ENCODE results near the gene MYO7B. TPM values are rescaled to one million over a fixed set of nuclear protein-coding genes. Genes with fewer than 3 reads are reported as not detected.

The MYO7B gene
- total RNA-seq, 1 donor from 2014 or later: 0.78 TPM

DNA sequence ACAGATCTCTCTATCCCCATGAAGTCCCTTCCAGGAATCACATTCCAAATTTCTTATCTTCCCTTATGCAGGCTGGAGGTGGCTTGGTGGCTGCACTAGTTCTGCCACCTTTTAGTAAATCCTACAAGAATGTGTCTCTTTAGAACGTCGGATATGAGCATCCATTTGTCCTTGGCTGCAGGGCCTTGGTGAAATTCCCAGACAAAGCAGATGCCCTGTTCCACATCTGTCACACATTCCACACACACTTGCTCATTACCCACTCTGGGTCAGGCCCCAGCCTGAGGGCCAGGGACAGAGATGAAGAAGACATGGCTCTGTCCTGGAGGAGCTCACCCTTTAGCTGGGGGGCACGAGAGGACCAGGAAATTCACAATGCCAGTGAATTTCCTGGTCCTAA, 79.2 kb downstream of the MYO7B start:
- intact Hi-C loops (cut with DNase I): no loop called here
- peak; percentile 72 for DNase-seq (ENCODE audit: low spot score)

DNA sequence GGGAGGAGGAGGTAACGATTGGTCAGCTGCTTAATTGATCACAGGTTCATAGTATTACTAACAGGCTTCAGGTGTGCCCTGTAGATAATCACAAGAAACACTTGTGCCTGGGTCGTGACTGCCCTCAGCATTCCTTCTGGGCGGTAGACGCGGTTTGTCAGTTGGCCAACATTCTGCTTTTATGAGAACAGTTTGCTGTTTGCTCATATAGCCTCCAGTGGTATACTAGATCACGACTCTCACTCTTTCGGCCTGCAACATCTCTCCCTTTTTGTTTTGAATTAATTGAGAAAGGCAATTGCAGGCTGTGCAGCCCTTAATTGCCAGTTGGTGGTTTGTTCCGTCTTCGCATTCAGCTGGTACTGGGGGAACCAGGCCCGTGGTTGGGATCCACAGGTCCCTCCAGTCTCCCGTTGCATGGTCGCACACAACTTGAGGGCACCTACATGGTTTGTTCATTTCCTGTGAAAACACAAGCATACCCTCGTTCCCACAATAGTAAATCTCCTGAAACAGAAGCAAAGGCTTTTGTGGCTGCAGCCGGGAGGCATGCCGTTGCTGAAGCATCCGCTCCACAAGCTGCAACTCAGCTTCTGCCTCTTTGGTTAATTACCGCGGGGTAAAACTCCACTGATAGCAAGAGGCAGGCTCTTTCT, 80.2 kb downstream of the MYO7B start:
- intact Hi-C loops (cut with DNase I): no loop called here
- peak; percentile 65 for DNase-seq (ENCODE audit: low spot score)

DNA sequence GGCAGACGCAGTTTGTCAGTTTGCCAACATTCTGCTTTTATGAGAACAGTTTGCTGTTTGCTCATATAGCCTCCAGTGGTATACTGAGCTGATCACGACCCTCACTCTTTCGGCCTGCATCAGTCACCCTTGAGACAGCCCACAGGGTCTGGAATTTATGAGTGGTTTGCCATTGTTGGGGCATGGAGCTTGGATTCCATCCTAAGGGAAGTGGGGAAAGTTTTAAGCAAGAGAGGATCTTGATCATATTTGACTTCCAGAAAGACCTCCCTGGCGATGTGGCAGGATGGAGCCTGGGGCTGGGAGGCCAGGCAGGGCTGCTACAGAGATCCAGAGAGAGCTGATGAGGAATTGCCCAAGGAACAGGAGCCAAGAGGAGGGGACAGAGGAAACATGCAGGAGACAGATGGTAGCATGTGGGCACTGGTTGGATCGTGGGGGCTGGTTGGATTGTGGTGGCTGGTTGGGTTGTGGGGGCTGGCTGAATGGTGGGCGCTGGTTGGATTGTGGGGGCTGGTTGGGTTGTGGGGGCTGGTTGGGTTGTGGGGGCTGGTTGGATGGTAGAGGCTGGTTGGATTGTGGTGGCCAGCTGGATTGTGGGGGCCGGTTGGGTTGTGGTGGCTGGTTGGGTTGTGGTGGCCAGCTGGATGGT, 83.2 kb downstream of the MYO7B start:
- intact Hi-C loops (cut with DNase I): no loop called here
- peak; percentile 27 for DNase-seq (ENCODE audit: low spot score)

DNA sequence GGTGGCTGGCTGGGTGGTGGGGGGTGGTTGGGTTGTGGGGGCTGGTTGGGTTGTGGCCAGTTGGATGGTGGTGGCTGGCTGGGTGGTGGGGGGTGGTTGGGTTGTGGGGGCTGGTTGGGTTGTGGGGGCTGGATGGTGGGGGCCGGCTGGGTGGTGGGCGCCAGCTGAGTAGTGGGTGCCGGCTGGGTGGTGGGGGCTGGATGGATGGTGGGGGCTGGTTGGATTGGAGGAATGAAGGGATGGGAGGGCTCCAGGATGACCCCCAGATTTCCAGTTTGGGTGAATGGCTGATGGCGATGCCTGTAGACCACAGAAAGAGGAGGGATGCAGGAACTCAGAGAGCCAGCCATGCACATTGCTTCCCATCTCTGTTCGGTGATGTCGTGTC, 83.7 kb downstream of the MYO7B start:
- intact Hi-C loops (cut with DNase I): no loop called here
- no peak for DNase-seq (ENCODE audit: low spot score)

DNA sequence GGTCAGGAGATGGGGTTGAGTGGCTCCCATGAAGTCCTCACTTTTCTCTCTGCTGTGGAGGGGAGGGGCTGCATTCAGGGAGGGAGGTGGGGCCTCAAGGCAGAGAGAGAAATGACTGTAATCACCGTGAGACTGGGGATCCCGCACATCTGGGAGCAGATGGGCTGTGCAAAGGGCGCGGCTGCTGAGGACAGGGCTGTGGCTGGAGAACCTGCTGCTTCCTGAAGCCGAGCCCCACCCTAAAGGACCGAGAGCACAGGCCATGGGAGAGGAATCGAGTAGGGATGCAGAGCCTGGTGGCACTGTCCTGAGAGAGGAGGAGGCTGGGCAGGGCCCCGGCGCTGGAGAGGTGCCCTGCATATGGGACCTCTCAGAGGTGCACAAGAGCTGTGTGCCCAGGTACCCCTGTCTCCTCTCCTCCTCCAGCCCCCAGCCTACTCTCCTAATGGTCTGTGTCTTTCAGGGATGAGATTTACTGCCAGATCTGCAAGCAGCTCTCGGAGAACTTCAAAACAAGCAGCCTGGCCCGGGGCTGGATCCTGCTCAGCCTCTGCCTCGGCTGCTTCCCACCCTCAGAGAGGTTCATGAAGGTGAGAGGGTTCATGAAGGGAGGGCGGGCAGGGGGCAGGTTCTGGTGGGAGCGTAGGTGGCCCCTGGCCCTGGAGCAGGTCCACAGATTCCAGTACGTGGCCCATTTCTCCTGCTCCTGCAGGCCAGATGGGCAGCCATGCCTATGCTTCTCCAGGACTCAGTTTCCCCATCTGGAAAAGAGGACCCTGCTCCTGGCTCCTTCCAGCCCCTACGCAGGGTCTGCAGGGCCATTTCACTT, 84.6 kb downstream of the MYO7B start:
- DNase-seq (ENCODE audit: low spot score): peak; percentile 65
- intact Hi-C loops (cut with DNase I): no loop called here

DNA sequence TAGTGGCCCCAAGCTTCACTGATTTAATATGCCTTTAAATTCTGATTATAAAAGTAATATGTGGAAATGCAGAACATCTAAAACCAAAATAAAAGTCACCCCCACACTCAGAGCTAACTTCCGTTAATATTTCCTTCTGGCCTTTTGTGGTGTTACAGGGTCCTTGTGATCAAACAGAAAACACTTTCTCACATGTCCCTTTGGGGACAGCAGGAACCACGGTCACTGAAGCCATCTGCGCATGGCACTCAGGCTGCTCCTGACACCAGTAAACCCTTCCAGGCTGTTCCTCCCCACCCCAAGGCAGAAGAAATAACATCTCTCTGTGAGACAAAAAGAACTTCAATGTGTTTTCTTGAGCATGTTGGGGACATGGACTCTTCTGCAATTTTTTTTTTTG, 85.4 kb downstream of the MYO7B start:
- DNase-seq (ENCODE audit: low spot score): no peak
- intact Hi-C loops (cut with DNase I): no loop called here

DNA sequence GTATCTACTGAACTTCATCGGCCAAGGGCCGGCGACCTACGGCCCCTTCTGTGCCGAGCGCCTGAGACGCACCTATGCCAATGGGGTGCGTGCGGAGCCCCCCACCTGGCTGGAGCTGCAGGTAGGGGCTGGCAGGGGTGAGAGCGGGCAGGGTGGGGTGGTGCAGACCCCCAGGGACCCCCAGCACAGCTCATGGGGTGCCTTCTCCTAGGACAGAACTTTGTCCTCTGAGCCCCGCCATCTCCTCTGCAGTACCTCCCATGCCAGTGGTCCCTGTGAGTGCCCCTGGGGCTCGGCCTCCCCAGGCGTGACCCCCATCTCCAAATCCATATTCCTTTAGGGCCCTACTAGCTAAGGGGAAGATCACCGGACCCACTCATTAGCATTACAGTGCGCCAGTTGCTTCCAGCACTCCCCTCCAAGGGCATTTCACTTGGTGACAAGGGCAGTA, 86.5 kb downstream of the MYO7B start:
- peak; percentile 60 for DNase-seq (ENCODE audit: low spot score)
- intact Hi-C loops (cut with DNase I): no loop called here

DNA sequence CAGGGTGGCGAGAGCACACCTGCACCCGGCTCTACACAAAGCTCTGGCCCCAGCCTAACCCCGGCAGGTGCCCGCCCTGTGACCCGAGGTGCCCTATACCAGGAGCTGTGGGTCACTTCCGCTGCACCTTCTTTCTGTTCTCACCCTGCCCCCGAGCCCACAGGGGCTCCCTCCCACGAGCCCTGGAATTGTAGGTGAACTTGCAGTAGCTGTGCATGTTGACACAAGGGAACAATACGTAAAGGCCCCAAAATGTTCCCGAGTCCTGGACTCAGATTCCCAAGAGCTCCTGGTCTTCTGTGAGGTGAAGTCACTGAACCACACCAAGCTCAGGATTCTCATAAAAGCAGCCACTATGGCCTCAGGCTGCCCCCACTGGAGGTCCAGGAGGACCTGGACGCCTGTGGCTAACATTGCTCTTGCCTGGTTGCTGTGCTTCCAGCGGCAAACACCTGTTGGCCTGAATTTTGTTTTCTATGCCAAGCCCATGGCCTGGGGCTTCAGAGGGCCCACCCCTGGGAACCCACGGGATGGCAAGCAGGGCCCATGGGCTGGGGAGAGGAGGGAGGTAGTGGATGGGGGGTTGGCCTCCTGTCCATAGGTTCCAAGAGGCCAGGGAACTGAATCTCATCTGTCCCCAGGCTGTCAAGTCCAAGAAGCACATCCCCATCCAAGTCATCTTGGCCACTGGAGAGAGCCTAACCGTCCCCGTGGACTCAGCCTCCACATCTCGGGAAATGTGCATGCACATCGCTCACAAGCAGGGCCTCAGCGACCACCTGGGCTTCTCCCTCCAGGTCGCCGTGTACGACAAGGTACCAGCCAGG, 87.3 kb downstream of the MYO7B start:
- intact Hi-C loops (cut with DNase I): no loop called here
- DNase-seq (ENCODE audit: low spot score): peak; percentile 74

DNA sequence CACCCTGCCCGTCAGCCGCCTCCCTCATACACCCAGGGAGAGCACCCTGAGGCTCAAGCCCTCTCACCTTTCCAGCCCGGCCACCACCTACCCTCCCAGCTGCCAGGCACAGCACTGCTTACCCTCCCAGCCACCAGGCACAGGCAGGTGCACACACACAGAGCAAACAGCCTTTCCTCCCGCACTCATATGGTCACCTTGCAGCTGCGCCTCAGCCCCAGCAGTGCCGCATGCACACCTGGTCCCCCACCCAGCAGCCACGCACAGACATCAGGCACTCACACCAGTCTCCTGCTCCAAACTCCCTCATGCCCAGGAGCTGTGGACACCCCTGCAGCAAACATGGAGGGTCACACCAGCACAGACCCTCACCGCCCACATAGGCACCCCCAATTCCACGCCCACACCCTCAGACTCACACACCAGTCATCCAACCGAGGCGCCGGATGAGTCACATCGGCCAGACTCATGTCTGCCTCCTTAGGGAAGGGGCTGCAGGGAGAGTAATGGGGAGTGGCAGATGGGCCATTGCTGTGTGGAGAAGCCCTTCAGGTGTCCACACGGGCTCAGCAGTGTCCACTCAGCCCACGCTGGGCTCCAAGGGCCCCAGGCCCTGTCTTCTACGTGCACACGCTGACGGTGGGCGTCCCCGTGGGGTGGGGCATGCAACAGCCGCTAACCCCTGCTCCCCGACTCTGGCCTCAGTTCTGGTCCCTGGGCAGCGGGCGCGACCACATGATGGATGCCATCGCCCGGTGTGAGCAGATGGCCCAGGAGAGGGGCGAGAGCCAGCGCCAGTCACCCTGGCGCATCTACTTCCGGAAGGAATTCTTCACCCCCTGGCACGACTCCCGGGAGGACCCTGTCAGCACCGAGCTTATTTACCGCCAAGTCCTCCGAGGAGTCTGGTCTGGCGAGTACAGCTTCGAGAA, 88.2 kb downstream of the MYO7B start:
- DNase-seq (ENCODE audit: low spot score): peak; percentile 70
- intact Hi-C loops (cut with DNase I): no loop called here

DNA sequence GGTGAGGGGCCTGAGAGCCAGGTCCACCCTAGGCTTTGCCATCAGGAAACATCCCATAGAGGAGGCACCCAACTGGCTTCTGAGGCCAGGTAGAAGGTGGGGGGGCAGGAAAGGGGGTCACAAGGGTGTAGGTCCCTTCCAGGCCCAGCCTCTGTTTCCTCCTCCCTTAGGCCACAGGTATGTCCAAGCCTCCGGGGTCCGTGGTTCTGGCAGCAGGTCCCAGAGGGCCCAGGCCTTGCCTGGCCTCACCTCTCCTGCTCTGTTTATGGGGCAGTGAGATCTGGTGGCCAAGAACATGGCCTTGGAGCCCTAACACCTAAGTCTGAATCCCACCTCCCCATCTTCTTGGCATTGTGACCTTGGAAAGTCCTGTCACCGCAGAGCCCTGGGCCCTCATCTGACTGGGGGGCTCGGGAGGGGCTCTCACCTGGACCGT, 88.9 kb downstream of the MYO7B start:
- intact Hi-C loops (cut with DNase I): no loop called here
- peak; percentile 26 for DNase-seq (ENCODE audit: low spot score)

DNA sequence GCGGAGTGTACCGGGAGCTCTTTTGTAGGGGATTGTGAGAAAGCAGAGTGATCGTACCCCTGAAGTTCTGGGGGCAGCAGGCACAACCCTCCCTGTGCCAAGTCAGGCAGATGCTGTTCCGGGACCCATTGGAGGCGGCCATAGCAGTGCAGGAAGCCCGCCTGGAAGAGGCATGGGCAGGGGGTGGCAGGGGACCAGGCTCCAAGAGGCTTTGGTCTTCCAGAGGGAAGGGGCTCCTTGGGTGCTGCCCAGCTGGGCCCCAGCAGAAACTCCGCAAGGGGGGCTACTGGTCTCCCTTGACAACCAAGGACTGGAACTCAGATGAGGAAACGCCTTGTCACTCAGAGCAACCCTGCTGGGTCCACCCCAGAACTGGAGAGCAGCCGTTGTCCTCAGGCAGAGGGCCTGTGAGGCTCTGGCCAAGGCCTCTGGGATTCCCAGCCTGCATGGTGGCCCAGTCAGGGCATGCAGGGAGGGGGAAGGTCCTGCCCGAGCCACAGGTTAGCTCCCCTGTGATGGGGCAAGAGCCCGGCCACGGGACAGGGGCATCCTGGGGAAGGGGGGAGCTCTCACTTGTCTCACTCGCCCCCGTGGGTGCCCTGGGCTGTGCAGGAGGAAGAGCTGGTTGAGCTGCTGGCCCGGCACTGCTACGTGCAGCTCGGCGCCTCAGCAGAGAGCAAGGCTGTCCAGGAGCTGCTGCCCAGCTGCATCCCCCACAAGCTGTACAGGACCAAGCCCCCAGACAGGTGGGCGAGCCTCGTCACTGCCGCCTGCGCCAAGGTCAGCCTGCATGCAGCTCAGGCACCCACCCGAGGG, 89.5 kb downstream of the MYO7B start:
- intact Hi-C loops (cut with DNase I): no loop called here
- peak; percentile 64 for DNase-seq (ENCODE audit: low spot score)

DNA sequence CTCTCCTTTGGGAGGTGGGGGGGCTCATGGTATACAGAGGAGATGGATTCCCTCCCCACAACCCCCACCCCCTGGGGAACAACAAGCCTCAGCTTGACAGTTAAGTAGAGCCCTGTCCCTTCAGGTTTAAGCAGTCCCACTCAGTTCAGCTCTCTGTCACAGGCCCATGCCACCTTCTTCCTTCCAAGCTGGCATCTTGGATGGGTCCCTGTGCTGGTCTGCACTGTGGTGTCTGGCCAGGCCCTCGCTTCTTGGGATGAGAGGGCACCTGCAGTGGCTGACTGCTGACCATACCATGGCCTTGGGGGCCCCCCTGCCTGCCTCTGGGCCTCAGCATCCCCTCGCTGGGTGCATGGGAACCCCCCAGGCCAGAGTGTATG, 90.1 kb downstream of the MYO7B start:
- DNase-seq (ENCODE audit: low spot score): no peak
- intact Hi-C loops (cut with DNase I): no loop called here

DNA sequence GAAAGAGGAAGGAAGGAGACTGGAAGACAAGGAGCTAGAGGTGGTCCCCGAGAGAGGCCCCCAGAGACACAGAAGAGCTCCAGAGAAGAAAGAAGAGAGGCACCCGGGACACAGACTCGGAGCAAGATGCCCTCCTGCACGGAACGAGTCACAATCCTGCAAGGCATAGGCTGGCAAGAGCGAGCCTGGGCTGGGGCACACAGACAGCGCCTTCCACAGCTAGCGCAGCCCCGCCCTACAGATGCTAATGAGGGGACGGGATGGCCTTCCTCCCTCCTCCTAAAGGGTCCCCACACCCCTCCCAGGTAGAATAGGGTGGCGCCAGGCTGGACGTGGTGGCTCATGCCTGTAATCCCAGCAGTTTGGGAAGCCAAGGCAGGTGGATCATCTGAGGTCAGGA, 90.7 kb downstream of the MYO7B start:
- no peak for DNase-seq (ENCODE audit: low spot score)
- intact Hi-C loops (cut with DNase I): no loop called here

DNA sequence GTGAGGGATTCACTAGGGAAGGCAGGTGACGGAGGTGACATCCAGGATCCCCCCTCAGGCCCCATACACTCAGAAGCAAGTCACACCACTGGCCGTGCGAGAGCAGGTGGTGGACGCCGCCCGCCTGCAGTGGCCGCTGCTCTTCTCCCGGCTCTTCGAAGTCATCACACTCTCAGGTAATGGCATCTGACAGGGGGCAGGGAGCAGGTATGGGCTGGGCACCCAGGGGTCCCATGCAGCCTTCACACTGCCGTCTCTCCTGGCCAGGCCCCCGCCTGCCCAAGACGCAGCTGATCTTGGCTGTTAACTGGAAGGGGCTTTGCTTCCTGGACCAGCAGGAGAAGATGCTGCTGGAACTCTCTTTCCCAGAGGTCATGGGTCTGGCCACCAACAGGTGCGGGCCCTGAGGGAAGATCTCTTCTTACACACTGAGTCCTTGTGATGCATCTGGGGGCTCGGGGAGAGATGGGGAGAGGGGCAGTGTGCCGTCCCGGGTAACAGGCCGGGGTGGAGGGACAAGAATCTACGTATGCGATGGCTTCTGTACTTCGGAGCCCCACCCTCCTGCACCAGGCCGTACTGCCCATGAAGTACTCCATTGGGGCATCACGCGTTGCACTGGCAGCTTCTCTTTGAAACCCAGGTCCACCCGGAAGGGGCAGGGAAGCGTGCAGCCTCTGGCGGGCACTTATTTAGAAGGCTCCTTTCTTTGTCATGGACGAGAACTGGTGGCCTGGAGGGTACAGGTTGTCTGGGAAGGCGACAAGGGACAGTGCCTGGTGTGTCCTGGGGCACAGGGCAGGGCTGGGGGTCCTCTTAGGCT, 91.6 kb downstream of the MYO7B start:
- intact Hi-C loops (cut with DNase I): no loop called here
- DNase-seq (ENCODE audit: low spot score): no peak

DNA sequence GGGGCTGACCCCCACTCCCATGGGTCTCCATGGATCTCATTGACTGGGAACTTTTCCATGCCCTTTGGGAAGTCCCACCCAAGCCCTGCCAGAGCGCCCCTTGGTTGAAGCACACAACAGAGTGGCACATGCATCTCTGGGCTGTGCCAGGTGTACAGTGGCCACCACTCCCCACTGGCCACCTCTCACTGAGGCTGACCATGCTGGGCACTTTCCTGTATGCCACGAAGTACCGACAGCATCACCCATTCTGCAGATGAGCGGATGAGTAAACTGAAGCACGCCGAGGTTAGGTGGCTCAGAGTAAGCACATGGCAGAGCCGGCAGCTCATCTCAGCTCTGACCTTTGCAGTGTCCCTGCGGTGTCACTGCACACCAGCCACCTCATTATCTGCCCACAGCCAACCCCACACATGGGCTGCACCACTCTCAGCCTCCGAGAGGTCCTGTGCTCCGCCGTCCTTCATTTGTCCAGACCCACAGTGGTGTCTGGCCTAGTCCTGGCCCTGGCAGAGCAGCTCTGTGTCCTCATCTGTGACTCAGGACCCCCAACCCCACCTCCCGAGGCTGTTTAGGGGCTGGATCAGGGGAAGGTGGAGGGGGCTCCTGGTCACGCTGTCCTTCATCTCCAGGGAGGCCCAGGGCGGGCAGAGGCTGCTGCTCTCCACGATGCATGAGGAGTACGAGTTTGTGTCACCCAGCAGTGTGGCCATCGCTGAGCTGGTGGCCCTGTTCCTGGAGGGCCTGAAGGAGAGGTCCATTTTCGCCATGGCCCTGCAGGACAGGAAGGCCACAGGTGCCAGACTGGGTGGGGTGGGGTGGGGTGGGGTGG, 92.5 kb downstream of the MYO7B start:
- no peak for DNase-seq (ENCODE audit: low spot score)
- intact Hi-C loops (cut with DNase I): no loop called here

Data from cardiac septum (tissue), 1 donor.